GM18519 (cell line): ENCODE results near the gene FOXI1.

Experiments used
- ATAC-seq: cut with Tn5 transposase; IDR thresholded peaks from one replicate; pipeline ENCODE4 v1.9.1; 2021; ENCODE audit warnings: mild to moderate bottlenecking, moderate library complexity; ENCODE audit not compliant: unreplicated experiment, low FRiP score

The FOXI1 gene

DNA sequence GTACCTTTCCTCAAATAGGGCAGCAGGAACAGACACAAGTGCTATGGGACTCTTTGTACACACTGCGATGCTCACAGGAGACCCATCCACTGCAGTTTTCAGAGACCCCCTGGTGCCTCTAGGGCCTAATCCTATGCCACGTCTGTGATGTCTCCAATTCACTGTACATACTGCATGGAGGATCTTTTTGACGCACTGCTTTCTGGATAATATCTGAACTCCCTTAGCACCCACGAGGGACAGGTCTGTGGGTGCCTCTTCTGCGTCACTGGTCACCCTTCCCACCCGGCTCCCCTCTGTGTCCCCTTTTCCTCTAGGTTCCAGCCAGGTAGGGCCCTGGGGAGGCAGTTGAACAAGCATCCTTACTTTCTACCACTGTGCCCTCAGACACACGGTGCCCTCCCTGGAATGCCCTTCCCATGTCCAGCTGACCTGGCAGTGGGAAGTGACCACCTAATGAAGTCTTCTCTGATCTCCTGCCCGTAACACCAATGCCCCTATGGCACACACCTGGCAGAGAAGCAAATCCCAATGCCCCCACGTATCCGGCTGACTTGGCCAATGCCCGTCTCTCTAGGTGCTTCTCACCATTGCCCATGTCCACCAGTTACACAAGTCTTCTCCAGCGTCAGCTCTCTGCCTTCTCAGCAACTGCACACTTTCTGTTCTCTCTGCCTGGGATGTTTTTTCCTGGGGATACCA lies 41.5 kb downstream of the FOXI1 start:
- ATAC-seq = no peak

DNA sequence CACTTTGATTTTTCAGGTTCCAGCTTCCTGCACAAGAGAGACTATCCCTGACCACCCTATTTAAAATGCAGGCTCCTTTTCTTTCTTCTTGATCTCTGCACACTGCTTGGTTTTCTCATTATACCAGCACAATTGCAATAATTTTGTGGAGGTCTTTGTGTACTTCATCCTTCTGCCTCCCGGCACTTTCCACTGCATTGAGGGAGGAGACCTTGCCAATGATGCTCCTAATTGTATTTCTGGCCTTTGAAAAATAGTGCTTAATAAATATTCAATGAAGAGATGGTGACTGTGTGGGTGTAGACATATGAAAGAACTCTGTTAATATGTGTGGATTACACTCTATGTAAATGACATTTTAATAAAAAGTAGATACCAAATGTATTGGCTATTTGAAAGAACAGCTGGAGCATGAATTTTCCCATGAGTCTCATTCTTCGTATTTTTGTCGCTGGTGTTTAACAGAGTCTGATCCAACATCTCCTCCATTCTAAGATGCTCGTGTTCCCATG lies 42.1 kb downstream of the FOXI1 start:
- ATAC-seq = no peak

DNA sequence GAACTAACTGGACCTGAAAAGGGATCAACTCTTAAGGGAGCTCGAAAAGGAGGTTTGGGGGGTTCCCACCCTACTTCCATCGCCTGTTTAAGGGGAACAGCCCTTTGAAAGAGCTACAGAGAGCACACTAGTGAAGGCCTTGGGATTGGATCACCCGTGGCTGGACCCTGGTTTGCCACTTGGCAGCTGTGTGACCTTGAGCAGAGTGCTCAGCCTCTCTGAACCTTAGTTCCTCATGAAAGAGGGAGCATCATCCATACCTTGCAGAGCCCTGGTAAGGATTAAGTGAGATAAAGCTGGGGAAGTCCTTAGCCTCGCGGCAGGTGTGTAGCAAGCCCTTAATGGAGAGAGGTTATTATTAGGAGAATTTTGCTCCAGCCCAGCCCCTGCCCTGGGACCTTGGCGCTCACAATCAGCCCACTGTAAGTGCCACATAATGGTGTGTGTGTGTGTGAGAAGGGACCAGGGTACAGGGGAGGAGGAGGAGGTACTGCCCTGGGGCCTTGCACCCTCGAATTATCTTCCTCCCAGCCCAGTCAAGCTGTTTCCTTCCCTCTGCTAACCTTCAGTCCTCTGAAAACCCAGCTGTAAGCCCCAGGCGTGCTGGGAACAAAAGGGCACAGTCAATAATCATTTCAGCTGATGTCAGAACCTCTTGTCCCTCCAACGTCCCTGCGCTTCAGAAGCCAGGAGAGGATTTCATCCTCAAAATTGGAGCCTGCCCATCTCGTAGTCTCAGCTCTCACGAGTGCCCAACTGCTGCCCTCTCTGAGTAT lies 42.9 kb downstream of the FOXI1 start:
- ATAC-seq = no peak

DNA sequence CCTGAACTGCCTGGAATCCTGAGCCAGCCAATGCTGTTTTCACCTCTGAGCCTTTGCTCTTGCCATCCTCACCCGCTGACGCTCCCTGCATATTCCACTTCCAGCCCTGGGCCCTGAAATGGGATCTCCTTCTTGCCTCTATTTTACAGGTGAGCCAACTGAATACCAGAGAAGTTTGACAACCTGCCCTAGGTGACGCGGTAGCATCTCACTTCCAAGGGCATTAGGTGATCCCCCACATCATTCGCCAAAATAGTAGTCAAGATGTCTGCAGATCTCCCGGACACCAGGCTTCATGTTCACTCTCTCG lies 43.5 kb downstream of the FOXI1 start:
- no peak for ATAC-seq

DNA sequence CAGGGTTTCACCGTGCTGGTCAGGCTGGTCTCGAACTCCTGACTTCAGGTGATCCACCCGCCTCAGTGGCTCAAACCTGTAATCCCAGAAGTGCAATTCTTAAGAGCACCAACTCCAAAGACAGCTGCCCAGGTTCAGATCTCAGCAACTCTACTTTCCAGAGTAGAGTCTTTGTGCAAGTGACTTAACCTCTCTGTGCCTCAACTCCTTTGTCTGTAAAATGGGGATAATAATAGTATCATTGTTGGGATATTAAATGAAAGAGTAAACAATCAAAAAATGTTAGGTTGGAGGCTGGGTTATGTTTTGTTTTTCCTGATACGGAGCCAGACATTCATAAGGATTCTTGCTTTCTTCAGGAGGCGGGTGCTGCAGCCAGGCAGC lies 45.0 kb downstream of the FOXI1 start:
- ATAC-seq = no peak

DNA sequence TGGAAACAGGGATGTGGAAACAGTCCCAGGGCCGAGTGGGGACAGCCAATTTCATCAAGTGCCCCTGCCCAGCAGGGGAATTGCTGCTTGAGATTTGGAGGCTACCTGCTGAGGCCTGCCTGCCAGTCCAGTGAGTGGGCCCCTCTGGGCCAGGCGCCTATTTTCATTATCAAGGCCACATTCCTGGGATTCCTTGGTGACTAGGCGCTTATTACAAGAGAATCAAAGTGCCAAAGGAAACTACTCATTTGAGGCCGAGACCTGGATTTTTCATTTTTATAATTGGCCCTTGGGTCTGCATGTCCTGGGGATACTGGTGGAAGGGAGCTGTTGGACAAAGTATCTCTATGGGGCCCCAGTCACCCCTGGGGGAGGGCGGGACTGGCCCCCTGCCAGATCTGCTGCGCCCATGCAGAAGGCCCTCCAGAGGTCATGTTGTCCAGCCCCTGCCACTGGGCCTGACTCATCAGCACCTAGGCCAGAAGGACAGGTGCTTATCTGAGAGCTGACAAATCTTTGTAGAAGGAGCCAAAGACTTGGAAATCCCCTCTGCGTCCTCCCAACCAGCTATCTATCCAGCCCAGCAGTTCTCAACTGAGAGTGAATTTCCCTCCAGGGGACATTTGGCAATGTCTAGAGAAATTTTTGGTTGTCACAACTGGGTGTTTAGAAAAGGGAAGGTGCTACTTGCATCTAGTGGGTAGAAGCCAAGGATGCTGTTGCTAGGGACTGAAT lies 45.6 kb downstream of the FOXI1 start:
- ATAC-seq = peak; percentile 63

GRCh38 chr5:170152767-170153166 lies 47.1 kb downstream of the FOXI1 start:
- ATAC-seq = no peak

DNA sequence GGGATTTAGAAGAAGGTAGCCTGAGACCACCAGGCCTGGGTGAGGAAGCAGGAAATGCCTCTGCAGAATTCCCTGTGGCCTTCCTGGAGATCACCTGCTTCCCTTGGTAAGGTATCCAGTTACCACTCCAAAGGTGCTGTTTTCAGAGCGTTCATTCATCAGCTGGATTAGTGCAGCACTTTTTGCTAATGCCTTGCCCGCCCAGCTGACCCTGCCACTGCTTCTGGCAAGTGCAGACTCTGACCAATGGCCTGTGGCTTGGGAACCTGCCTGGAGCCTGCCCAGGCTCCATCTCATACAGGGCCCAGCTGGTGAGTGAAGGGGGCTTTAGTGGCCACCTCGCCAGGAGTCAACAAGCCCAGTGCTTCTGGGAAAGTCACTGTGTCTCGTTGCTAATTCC lies 48.6 kb downstream of the FOXI1 start:
- no peak for ATAC-seq

GRCh38 chr5:170154744-170155143 lies 49.0 kb downstream of the FOXI1 start:
- no peak for ATAC-seq

DNA sequence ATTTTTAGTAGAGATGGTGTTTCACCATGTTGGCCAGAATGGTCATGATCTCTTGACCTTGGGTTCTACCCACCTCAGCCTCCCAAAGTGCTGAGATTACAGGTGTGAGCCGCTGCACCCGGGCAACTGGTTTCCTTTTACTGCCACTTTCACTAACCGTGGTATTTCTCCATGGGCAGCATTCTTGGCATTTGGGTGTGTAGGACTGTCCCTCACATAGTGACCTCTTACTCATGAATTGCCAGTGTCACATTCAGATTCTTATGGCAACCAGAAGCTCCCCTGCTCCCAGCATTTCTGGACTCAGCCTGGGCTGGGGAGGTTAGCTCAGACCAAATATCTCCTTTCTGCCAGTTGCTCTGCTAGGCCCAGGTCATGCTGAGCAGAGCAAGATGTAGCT lies 50.1 kb downstream of the FOXI1 start:
- ATAC-seq = no peak

GRCh38 chr5:170159101-170159698 lies 53.5 kb downstream of the FOXI1 start:
- no peak for ATAC-seq
